ENCODE results near the gene BCAT1.
"Not testable (repeated sequence)": the region's sequence is repeated elsewhere in the genome, so short reads cannot be mapped to it uniquely, and the experiment has no call there.

Gene BCAT1

DNA sequence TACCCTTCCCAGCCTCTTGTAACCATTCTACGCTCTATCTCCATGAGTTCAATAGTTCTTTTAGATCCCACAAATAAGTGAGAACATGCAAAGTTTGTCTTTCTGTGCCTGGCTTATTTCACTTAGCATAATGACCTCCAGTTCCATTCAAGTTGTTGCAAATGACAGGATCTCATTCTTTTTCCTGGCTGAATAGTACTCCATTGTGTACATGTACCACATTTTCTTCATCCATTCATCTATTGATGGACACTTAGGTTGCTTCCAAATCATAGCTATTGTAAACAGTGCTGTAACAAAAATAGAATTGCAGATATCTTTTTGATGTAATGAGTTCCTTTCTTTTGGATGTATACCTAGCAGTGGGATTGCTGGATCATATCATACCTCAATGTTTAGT lies 139.6 kb downstream of the BCAT1 start:
- DNase-seq (ENCODE audit: low read depth), result not testable (repeated sequence)

- DNase-seq (ENCODE audit: low read depth), result no peak
Measured at GRCh38 chr12:24808651-24809050, 140.2 kb downstream of the BCAT1 start.

DNA sequence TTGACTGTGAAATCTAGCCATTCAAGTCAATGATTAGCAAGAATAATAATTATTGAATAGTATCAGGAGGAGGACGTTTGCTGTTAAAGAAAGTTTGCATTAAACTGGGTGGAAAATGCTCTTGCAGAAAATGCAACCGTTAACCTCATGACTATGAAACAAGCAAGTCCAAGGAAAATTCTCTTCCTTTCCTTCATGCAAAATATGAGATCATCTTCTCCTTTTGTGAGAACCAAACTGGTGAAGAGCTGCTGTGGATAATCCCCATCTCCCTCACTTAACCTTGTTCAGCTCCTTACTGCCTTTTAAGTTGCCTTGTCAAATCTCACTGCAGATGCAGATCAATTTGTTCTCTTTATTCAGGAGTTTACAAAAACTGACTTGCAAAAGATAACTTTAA lies 142.5 kb downstream of the BCAT1 start:
- no peak for DNase-seq (ENCODE audit: low read depth)

GRCh38 chr12:24803430-24804245 lies 145.3 kb downstream of the BCAT1 start:
- DNase-seq (ENCODE audit: low read depth), result no peak

DNA sequence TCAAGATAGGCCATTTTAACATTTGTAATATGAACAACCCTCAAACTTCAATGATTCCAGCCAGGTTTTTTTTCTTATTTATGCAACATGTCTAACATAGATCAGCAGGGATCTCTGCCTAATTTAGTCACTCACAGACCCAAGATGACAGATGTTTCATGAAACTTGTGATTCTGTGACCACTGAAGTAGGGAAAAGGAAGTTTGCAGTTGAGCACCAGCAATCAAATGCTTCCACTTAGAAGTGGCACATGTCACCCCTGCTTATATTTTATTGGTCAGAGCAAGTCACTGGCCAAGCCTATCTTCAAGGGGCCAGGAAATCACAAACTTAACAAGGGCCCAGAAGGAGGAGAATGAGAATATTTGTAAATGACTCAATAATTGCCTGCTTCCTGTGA lies 150.6 kb downstream of the BCAT1 start:
- DNase-seq (ENCODE audit: low read depth), result no peak

GRCh38 chr12:24797901-24798300 lies 151.0 kb downstream of the BCAT1 start:
- DNase-seq (ENCODE audit: low read depth), result no peak

- no peak for DNase-seq (ENCODE audit: low read depth)
Measured at GRCh38 chr12:24796876-24797275, 152.0 kb downstream of the BCAT1 start.

DNA sequence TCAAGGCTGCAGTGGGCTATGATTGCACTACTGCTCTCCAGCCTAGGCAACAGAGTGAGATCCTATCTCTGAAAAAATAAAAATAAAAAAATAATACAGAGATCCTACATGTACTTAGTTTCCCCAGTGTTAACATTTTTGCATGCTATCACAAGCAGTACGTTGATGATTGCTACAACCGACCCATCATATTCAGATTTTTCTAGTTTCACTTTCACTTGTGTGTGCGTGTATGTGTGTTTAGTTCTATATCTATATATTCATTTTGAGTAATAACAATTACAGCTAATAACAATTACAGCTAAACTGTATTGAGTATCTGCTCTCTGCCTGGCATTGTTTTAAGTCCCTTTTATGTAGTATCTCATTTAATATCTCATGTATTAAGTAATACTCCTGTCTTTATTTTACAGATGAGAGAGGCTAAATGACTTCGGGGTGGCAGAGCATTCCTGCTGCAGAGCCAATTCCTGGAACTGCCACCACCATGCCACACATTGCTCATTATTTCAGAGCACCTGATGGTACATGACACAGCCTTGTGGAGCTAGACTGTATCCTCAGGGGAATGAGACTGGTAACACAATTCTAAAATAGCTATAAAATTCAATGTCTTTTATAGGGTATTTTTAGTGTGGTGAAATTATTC lies 153.1 kb downstream of the BCAT1 start:
- no peak for DNase-seq (ENCODE audit: low read depth)

DNA sequence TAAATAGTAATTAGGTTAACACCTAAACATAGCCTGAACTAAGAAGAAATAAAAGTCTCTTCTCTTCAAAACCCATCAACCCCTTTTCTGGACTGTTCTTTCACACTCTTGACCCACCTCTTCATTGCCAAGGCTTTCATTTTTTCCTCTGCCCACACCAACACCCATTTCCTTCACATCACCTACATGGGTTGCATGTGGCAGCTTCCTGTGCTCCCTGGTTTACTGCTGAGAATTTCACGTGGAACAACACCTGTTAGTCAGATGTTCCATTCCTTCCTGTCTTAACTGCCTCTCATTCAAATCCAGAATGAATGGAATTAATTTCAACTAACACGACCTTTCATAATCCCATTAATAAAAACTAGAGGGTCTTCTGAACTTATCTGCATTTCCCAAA lies 157.3 kb downstream of the BCAT1 start:
- no peak for DNase-seq (ENCODE audit: low read depth)

DNA sequence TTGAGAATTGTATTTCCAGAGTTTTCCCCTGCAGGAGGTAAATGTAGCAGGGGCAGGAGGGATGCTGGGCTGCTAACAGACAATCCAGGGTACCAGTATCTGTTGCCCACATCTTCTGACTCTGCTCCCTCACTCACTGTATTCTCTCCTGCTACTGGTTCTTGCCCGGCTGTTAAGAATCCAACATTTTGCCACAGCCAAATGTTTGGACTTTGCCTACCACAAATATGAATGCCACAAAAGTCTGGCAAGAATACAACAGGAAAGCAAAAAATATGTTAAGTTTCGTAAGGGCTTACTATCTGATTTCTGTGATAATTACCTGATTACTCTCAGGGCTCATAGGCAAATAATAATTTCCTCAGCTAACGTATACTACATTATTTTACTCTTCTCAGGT lies 160.0 kb downstream of the BCAT1 start:
- no peak for DNase-seq (ENCODE audit: low read depth)

DNA sequence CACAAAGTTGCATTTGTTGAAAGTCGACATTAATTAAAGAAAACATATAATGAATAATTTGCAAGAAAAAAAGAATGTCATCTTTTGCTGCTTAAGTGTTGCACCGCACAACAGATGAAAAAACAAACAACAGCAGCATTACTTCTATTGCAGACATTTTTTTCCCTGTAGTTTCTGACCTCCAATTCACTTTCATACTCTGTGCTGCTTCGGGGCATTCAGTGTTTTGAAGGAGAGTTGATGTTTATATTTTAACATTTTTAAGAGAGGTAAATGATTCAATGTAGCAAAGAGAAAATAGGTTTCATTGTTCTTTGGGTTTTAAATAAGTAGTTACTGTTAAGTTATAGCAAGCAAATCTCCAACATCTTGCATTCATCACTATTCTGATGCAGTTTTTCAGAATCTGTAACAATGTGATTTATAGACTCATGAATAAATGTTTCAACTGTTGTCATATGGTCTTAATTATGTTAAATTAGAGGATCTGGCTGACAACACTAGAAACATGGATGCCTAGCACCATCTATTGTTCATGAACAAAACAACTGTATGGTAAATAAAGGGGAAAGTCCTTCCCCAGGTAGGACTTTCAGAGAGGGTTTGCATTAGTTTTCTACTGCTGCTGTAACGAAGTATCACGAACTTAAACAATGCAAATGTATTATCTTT lies 168.1 kb downstream of the BCAT1 start:
- no peak for DNase-seq (ENCODE audit: low read depth)

DNA sequence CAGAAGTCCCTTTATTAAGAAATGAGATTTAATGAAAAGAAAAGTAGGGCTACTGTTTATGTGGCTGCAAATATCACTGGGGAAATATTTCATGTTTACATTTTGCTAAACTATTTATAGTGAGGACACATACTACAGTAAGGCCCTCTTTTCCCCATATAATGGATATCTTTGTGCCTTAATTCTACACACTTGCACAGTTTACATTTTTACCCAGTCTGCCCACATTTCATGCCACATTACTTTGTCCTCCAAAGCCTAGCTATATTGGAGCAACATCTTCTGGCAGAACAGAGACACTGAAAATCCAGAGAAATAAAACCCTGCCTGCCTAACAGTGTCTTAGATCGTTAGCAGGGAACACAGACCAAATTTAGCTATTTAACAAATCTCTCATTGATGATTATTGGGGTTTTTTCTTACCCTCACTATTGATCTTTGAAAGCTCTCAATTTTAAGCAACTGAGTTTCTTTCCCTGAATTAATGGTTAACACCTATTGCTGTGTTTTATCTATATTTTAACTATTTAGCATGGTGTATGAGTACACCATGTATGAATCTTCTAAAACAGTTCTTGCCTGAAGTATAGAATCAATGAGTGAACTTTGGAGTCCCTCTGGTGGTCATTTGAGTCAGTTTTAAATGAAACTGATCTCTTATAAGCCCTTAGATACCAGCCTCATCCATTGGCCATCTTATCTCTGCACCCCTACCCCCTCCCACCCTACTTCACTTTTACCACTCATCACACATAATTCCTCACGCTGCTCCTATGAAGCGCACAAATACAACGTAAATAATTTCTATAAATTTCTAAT lies 170.2 kb downstream of the BCAT1 start:
- no peak for DNase-seq (ENCODE audit: low read depth)

- DNase-seq (ENCODE audit: low read depth), result no peak
Measured at GRCh38 chr12:24777359-24777758, 171.5 kb downstream of the BCAT1 start.

- DNase-seq (ENCODE audit: low read depth), result no peak
Measured at GRCh38 chr12:24776861-24777260, 172.0 kb downstream of the BCAT1 start.

DNA sequence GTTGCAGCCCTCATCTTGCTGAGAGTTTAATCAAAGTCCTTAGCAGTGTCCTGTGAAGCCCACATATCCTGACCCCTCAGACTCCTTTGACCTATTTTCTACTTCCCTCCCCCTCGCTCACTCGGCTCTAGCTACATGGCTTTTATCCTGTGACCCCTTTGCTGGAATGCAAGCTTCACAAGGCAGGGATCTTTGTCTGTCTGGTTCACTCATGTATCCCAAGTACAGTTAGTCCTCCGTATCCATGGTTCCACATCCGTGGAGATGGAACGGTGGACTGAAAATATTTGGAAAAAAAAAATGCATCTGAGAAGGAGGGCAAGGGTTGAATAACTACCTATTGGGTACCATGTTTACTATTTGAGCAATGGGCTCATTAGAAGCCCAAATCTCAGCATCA lies 173.8 kb downstream of the BCAT1 start:
- no peak for DNase-seq (ENCODE audit: low read depth)

DNA sequence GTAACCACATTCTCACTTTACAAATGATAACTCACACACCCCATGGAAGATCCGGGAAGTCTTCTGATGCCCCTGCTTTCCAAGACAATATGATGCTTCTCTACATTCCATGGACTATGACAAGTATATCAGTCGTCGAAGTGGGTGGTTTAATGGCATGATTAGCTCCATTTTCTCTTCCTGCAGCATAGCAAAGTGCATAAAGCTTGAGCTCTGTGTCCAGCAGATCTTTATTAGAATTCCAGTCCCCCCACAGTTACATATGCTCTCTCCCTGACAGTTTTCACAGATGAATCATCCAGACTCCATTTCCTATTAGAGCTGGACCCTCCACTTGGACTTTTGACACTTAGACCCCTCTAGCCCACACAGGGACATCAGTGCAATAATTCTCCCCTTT lies 174.9 kb downstream of the BCAT1 start:
- no peak for DNase-seq (ENCODE audit: low read depth)

- DNase-seq (ENCODE audit: low read depth), result no peak
Measured at GRCh38 chr12:24772813-24773212, 176.1 kb downstream of the BCAT1 start.

DNA sequence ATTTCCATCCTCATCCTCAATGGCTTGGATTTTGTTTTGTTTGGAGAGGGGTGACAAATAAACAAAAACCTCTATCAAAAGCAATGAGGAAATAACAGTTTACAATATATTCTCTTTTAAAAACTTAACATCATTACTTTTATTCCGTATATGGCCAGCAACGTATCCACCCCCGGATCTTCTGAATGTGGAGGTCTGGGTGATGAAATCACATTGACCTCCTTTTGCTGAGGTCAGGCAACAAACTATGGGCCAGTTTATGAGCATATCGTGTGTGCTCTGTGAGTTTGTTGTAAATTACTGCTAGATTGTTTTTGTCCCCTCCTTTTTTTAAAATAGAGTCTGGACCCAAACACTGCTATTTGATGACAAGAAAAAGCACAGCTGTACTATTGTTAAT lies 178.1 kb downstream of the BCAT1 start:
- DNase-seq (ENCODE audit: low read depth), result no peak

DNA sequence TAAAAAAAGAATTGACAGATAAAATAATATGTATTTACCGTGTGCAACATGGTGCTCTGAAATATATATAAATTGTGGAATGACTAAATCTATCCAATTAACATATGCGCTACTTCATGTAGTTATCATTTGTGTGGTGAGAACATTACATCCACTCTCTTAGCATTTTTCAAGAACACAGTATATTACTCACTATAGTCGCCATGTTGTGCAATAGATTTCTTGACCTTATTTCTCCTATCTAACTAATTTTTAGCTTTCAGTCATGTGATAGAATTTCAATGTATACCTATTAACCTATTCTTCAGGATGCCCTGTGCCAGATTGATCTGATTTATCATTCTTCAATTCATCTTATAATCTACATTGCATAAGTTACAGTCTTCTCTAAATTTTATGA lies 178.6 kb downstream of the BCAT1 start:
- no peak for DNase-seq (ENCODE audit: low read depth)

DNA sequence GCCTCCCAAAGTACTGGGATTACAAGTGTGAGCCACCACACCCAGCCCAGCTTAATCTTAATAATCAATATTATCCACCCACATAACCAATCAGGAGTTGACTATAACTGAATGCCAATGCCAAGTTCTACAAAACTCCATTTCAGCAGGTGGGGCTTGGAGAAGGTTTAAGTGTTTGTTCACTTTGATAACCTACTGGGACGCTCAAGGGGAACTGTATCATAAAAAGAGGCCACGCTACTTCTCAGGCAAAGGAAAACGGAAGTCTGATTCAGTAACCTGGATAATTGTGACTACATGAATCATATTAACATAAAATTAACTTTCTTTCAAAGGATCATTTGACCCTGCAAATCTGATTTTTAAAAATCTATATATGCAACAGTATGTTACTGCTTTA lies 179.2 kb downstream of the BCAT1 start:
- no peak for DNase-seq (ENCODE audit: low read depth)

GRCh38 chr12:24768415-24768814 lies 180.5 kb downstream of the BCAT1 start:
- no peak for DNase-seq (ENCODE audit: low read depth)

GRCh38 chr12:24767016-24767415 lies 181.9 kb downstream of the BCAT1 start:
- DNase-seq (ENCODE audit: low read depth), result no peak

All from stimulated activated CD8-positive, alpha-beta memory T cell treated with anti-CD3 and anti-CD28 coated beads, Interleukin-15, amount 100 ng/mL, for 1 hour (primary cell).